Endothelial cell of umbilical vein (primary cell): Measurements from ENCODE around the gene LRRC72. TPM values are rescaled to one million over a fixed set of nuclear protein-coding genes. Genes with fewer than 3 reads are reported as not detected.
"Not testable (repeated sequence)": the region's sequence is repeated elsewhere in the genome, so short reads cannot be mapped to it uniquely, and the experiment has no call there.

ENCODE experiments used
- BruUV-seq: library from RNA; stranded (reverse); fragments of 400-500 nt; replicated peaks from 2 replicates; lab custom pipeline; 2021; lab: Mats Ljungman, UMichigan
- CTCF ChIA-PET: fragments of 300-600, 350-600 bp; sonication (Branson Sonifier 250); formaldehyde crosslinking; loops from one replicate; lab custom pipeline; 2021; ENCODE audit warnings: antibody characterized with exemption, inconsistent platforms; lab: Charles Lee
- POLR2A ChIA-PET: fragments of 300-600, 350-600 bp; sonication (Branson Sonifier 250); formaldehyde crosslinking; loops from one replicate; lab custom pipeline; 2021; ENCODE audit warnings: antibody characterized with exemption, inconsistent platforms; lab: Charles Lee
- DNase-seq: peaks from one replicate; pipeline ENCODE4 v3.0.0-alpha.2; 2011; ENCODE audit warnings: low read depth, low spot score
- FAIRE-seq: peaks from 2 replicates; lab custom pipeline; 2011; peaks lifted over from hg19 to GRCh38; lab: Jason Lieb, UNC
- H2AFZ ChIP-seq: 2 replicates; pipeline ENCODE4 v1.6.0; 2012; ENCODE audit warnings: low read depth, low read length, control low read depth, inconsistent platforms
- H3K27ac ChIP-seq: 2 replicates; pipeline ENCODE4 v1.5.1; 2011; ENCODE audit warnings: low read depth, mild to moderate bottlenecking, control low read depth, low read length, moderate library complexity; ENCODE audit not compliant: insufficient read depth
- H3K27me3 ChIP-seq, 2 experiments: 2 replicates each; pipeline versions ENCODE4 v1.6.0 to v1.6.1; 2011; ENCODE audit warnings: low read length in 2 of 2, mixed read lengths in 1 of 2; ENCODE audit not compliant: control insufficient read depth in 2 of 2, insufficient read depth in 2 of 2
- H3K36me3 ChIP-seq, 2 experiments: 2 replicates in 1 of 2; 3 replicates in 1 of 2; pipeline ENCODE4 v1.5.1; 2011; ENCODE audit warnings: low read length in 2 of 2, mild to moderate bottlenecking in 1 of 2, moderate library complexity in 1 of 2; ENCODE audit not compliant: control insufficient read depth in 2 of 2, insufficient read depth in 2 of 2; ENCODE audit errors: extremely low read depth in 1 of 2
- H3K4me1 ChIP-seq: 3 replicates; pipeline ENCODE4 v1.5.1; 2011; ENCODE audit warnings: mild to moderate bottlenecking, low read length; ENCODE audit not compliant: control insufficient read depth, insufficient read depth; ENCODE audit errors: extremely low read depth
- H3K4me2 ChIP-seq: 2 replicates; pipeline ENCODE4 v1.6.1; 2011; ENCODE audit warnings: low read length, control low read depth, mixed read lengths; ENCODE audit not compliant: insufficient read depth
- H3K4me3 ChIP-seq, 3 experiments: fragments of 200-600 bp in 1 of 3; sonication (generic), shearing (Covaris generic) in 1 of 3; replicated peaks in 1 of 3; 2 replicates each; pipeline ENCODE4 v1.5.1; 2011 to 2016; ENCODE audit warnings: control low read depth in 3 of 3, low read length in 3 of 3, mild to moderate bottlenecking in 2 of 3, inconsistent platforms in 1 of 3, low read depth in 1 of 3, moderate library complexity in 1 of 3; ENCODE audit not compliant: insufficient read depth in 1 of 3
- H3K79me2 ChIP-seq: 2 replicates; pipeline ENCODE4 v1.6.0; 2012; ENCODE audit warnings: low read length, inconsistent platforms; ENCODE audit not compliant: control insufficient read depth, insufficient read depth
- H3K9ac ChIP-seq: replicated peaks from 2 replicates; pipeline ENCODE3; 2011; ENCODE audit warnings: low read length, control low read depth; ENCODE audit not compliant: insufficient read depth; ENCODE audit errors: extremely low read depth
- H3K9me1 ChIP-seq: replicated peaks from 3 replicates; pipeline ENCODE4 v1.6.0; 2011; ENCODE audit warnings: mild to moderate bottlenecking, low read length; ENCODE audit not compliant: control insufficient read depth, insufficient read depth; ENCODE audit errors: extremely low read depth
- H3K9me3 ChIP-seq: replicated peaks from 2 replicates; pipeline ENCODE4 v1.5.1; 2012; ENCODE audit warnings: low read length, inconsistent platforms; ENCODE audit not compliant: control insufficient read depth, insufficient read depth
- H4K20me1 ChIP-seq: replicated peaks from 2 replicates; pipeline ENCODE3; 2011; ENCODE audit warnings: mild to moderate bottlenecking, low read length; ENCODE audit not compliant: control insufficient read depth, insufficient read depth; ENCODE audit errors: extremely low read depth
- EZH2 ChIP-seq: IDR thresholded peaks from 2 replicates; pipeline ENCODE4 v1.6.1; 2012; ENCODE audit warnings: borderline replicate concordance, low read depth, mild to moderate bottlenecking, moderate library complexity, low read length, inconsistent platforms; ENCODE audit not compliant: severe bottlenecking
- FOS ChIP-seq: IDR thresholded peaks from 2 replicates; pipeline ENCODE4 v1.6.1; 2011; ENCODE audit warnings: mild to moderate bottlenecking, low read length, moderate library complexity, borderline replicate concordance; ENCODE audit not compliant: insufficient read depth
- JUN ChIP-seq: IDR thresholded peaks from 2 replicates; pipeline ENCODE4 v1.6.1; 2011; ENCODE audit warnings: borderline replicate concordance, low read depth; ENCODE audit not compliant: insufficient read length, insufficient read depth
- MYC ChIP-seq: IDR thresholded peaks from one replicate; pipeline ENCODE4 v1.6.1; 2011; ENCODE audit warnings: mild to moderate bottlenecking, low read depth, low read length
- POLR2A ChIP-seq: IDR thresholded peaks from 2 replicates; pipeline ENCODE4 v1.6.1; 2012; ENCODE audit warnings: low read depth, mild to moderate bottlenecking, control low read depth, low read length
- POLR2AphosphoS5 ChIP-seq: IDR thresholded peaks from 2 replicates; pipeline ENCODE4 v1.6.1; 2012; ENCODE audit warnings: low read depth, mild to moderate bottlenecking, control low read depth, low read length, moderate library complexity; ENCODE audit not compliant: insufficient read depth
- dilution Hi-C: fragments of 300-500 bp; cut with MboI; formaldehyde crosslinking; loops from one replicate; pipeline ENCODE4 v1.15.0; 2019; ENCODE audit warnings: low sequenced_read_pairs; ENCODE audit not compliant: extremely low pct_ligation_motif_present
- intact Hi-C: fragments of 100-400 bp; cut with micrococcal nuclease; formaldehyde crosslinking; loops from one replicate; pipeline ENCODE4 v1.10.0; 2022
- polyA plus RNA-seq, 4 experiments: library from polyadenylated mRNA; depleted of rRNA in 3 of 4; stranded (reverse) in 3 of 4; unstranded in 1 of 4; fragments of >200 nt; gene quantifications; 2 replicates each; pipeline versions ENCODE4 v1.2.1 to v1.2.3, GENCODE V29; 2011 to 2012; ENCODE audit warnings: missing spikeins in 1 of 4
- total RNA-seq: library from RNA; stranded (reverse); gene quantifications from 2 replicates; pipeline ENCODE4 v1.2.3, GENCODE V29; 2021

Gene LRRC72
- total and polyA plus RNA-seq, 2 donors (not counting 3 experiments of a cell fraction or from before 2014, with no cell fraction given) = not detected

DNA sequence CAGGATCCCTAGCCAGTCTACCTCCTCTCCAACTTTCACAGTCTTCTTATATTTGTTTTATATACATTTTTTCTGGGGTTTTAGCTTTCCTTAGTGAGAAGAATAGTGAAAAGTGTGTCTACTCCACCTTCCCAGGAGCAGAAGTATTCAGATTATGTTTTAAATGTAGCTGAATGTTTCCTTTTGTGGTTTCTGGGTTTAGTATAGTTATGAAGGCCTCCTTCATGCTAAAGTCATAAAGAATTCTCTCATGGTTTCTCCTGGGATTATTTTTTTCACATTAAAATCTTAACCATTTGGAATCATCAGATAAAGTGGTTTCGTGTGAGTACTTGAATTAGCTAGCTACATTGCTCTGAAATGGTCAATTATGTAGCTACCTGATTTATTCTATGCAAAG, 68.1 kb downstream of the LRRC72 start:
- Histone ChIP-seq H3K4me2 (no peak overlapping the region), H3K4me1 (peaks cover 2% of the 10 kb centered on the region), H3K36me3 (no peaks in the 10 kb centered on the region), H4K20me1 (no peaks in the 10 kb centered on the region), H3K4me3 (no peak overlapping the region), H3K27ac (no peak overlapping the region), H3K9me3 (no peaks in the 10 kb centered on the region), H3K79me2 (no peaks in the 10 kb centered on the region), H3K9me1 (no peaks in the 10 kb centered on the region), H2AFZ (no peak overlapping the region), H3K27me3 (no peaks in the 10 kb centered on the region), H3K9ac (no peak overlapping the region)
- ChIA-PET POLR2A (no interaction called here), CTCF (interaction anchor here (1.0 kb wide), 2 partner anchors 12 to 30 kb away, joined by 3 read pairs; no protein-coding TSS in a partner anchor)
- DNase-seq (no peak), FAIRE-seq (no peak)
- no peak for TF ChIP-seq MYC
- TF ChIP-seq EZH2 = no peak
- TF ChIP-seq FOS = no peak
- no peak for TF ChIP-seq POLR2AphosphoS5
- TF ChIP-seq POLR2A = no peak
- TF ChIP-seq JUN = no peak
- dilution Hi-C loops = no loop called here
- BruUV-seq = no TSS peak
- intact Hi-C loops = no loop called here

DNA sequence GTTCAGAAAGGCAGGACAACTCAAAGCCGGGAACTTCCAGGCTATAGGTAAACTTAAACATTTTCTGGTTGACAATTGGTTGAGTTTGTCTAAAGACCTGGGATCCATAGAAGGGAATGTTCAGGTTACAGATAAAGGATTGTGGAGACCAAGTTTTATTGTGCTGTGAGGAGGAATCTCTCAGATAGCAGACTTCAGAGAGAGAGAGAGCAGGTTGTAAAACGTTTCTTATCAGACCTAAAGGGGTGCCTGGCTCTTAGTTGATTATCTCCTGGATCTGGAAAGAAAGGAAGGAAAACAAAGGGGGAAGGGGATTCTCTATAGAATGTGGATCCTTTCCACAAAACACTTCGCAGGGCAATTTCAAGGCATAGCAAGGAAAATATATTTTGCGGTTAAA, 69.0 kb downstream of the LRRC72 start:
- FAIRE-seq, H3K9me1 ChIP-seq, dilution Hi-C loops, H3K4me2 ChIP-seq, intact Hi-C loops, H3K9me3 ChIP-seq, H3K4me1 ChIP-seq, DNase-seq, H3K4me3 ChIP-seq, POLR2A ChIA-PET, H3K27ac ChIP-seq, H3K27me3 ChIP-seq, BruUV-seq, H2AFZ ChIP-seq, H3K9ac ChIP-seq, H3K79me2 ChIP-seq, H4K20me1 ChIP-seq, H3K36me3 ChIP-seq: not testable (repeated sequence)
- CTCF ChIA-PET = interaction anchor here (1.0 kb wide), 1 partner anchor 11 kb away, joined by 3 read pairs; no protein-coding TSS in a partner anchor
